LoVo (cell line): Measurements from ENCODE around the gene ABI1.
A peak's percentile ranks its signal among the peaks of the same experiment; 100 is the strongest.

Experiments used
- DNase-seq: peaks from one replicate; pipeline ENCODE4 v3.0.0-alpha.2; 2016; ENCODE audit warnings: low spot score

ABI1 gene

GRCh38 chr10:26711324-26711723, 149.4 kb downstream of the ABI1 start:
- no peak for DNase-seq

- DNase-seq = no peak
Measured at GRCh38 chr10:26706936-26707335, 153.8 kb downstream of the ABI1 start.

- DNase-seq = no peak
Measured at GRCh38 chr10:26706206-26706605, 154.6 kb downstream of the ABI1 start.

- DNase-seq = no peak
Measured at GRCh38 chr10:26703974-26704373, 156.8 kb downstream of the ABI1 start.

GRCh38 chr10:26703096-26703495, 157.7 kb downstream of the ABI1 start:
- DNase-seq = no peak

GRCh38 chr10:26700884-26701630, 159.7 kb downstream of the ABI1 start:
- peak; percentile 4 for DNase-seq

GRCh38 chr10:26699631-26700030, 161.1 kb downstream of the ABI1 start:
- no peak for DNase-seq

- no peak for DNase-seq
Measured at GRCh38 chr10:26698909-26699308, 161.8 kb downstream of the ABI1 start.

- DNase-seq = no peak
Measured at GRCh38 chr10:26697922-26698608, 162.7 kb downstream of the ABI1 start.

- DNase-seq = peak; percentile 66
Measured at GRCh38 chr10:26697163-26697921, 163.4 kb downstream of the ABI1 start, which contains the start of gene PDSS1. Gene PDSS1, plus strand, starts transcription at chr10:26697701. Its CDS starts 11 bp downstream, at chr10:26697712.

- DNase-seq = no peak
Measured at GRCh38 chr10:26696786-26697162, 164.0 kb downstream of the ABI1 start.
